B cell (primary cell): Measurements from ENCODE around the gene FAM227B. TPM values are rescaled to one million over a fixed set of nuclear protein-coding genes. Genes with fewer than 3 reads are reported as not detected.

Experiments
- ATAC-seq: fragments of 200-7000 bp; cut with Tn5 transposase; one replicate; pipeline ENCODE4 v1.10.0; 2021; ENCODE audit warnings: low read depth, mild to moderate bottlenecking, moderate number of reproducible peaks, moderate library complexity
- CTCF ChIA-PET: fragments of 350-600 bp; sonication (Branson Sonifier 250); formaldehyde crosslinking; loops from one replicate; lab custom pipeline; 2021; ENCODE audit warnings: antibody characterized with exemption, inconsistent platforms; lab: Charles Lee
- POLR2A ChIA-PET: fragments of 350-600 bp; sonication (Branson Sonifier 250); formaldehyde crosslinking; loops from one replicate; lab custom pipeline; 2021; ENCODE audit warnings: antibody characterized with exemption; lab: Charles Lee
- DNase-seq: peaks from one replicate; pipeline ENCODE4 v3.0.0; 2013
- H2AFZ ChIP-seq: 2 replicates; pipeline ENCODE4 v1.6.1; 2012; ENCODE audit warnings: mild to moderate bottlenecking, low read depth, low read length; ENCODE audit not compliant: insufficient read depth, poor library complexity, severe bottlenecking
- H3K27ac ChIP-seq, 2 donors: 1 replicate in 1 of 2; 2 replicates in 1 of 2; pipeline ENCODE4 v1.5.1; 2012 to 2013; ENCODE audit warnings: low read length in 2 of 2, mild to moderate bottlenecking in 2 of 2, moderate library complexity in 1 of 2
- H3K27me3 ChIP-seq, 4 experiments: fragments of 200-600 bp in 1 of 4; sonication (generic) in 1 of 4; replicated peaks in 1 of 4; 1 replicate in 2 of 4; 2 replicates in 2 of 4; pipeline versions ENCODE4 v1.6.1 to v1.7.0; 2013 to 2016; ENCODE audit warnings: low read length in 3 of 4, mild to moderate bottlenecking in 2 of 4, mixed read lengths in 1 of 4, moderate library complexity in 1 of 4; ENCODE audit not compliant: insufficient read depth in 4 of 4, control insufficient read depth in 3 of 4; ENCODE audit errors: control extremely low read depth in 1 of 4
- H3K36me3 ChIP-seq, 2 experiments: replicated peaks in 1 of 2; 1 replicate in 1 of 2; 2 replicates in 1 of 2; pipeline versions ENCODE4 v1.6.1 to v1.7.1; 2013; ENCODE audit warnings: low read length in 1 of 2; ENCODE audit not compliant: insufficient read depth in 2 of 2, control insufficient read depth in 1 of 2; ENCODE audit errors: control extremely low read depth in 1 of 2, extremely low read depth in 1 of 2
- H3K4me1 ChIP-seq, 2 donors: fragments of 200-600 bp in 1 of 2; sonication (generic) in 1 of 2; 1 replicate in 1 of 2; 2 replicates in 1 of 2; pipeline versions ENCODE4 v1.5.1 to v1.6.1; 2013 to 2017; ENCODE audit warnings: low read length in 2 of 2; ENCODE audit not compliant: control insufficient read depth in 2 of 2, insufficient read depth in 2 of 2
- H3K4me2 ChIP-seq: replicated peaks from 2 replicates; pipeline ENCODE3; 2012; ENCODE audit warnings: mild to moderate bottlenecking, low read depth, low read length; ENCODE audit not compliant: poor library complexity, severe bottlenecking
- H3K4me3 ChIP-seq, 5 experiments: fragments of 200-600 bp in 1 of 5; sonication (generic) in 1 of 5; 1 replicate in 3 of 5; 2 replicates in 2 of 5; pipeline versions ENCODE4 v1.5.1 to v1.7.0; 2011 to 2016; ENCODE audit warnings: low read length in 4 of 5, mild to moderate bottlenecking in 4 of 5, low read depth in 2 of 5, control low read depth in 1 of 5, moderate library complexity in 1 of 5; ENCODE audit not compliant: insufficient read depth in 1 of 5; ENCODE audit errors: control extremely low read depth in 1 of 5, extremely low read depth in 1 of 5
- H3K79me2 ChIP-seq: fragments of 200-600 bp; sonication (generic); one replicate; pipeline ENCODE4 v1.6.0; 2016; ENCODE audit warnings: low read length; ENCODE audit not compliant: control insufficient read depth, insufficient read depth
- H3K9ac ChIP-seq: fragments of 200-600 bp; sonication (generic); 2 replicates; pipeline ENCODE4 v1.6.1; 2017; ENCODE audit warnings: mild to moderate bottlenecking, low read length, moderate library complexity
- H3K9me3 ChIP-seq, 3 donors: one replicate each; pipeline versions ENCODE4 v1.6.1 to v1.7.1; 2013; ENCODE audit warnings: low read length in 2 of 3; ENCODE audit not compliant: control insufficient read depth in 2 of 3, insufficient read depth in 1 of 3; ENCODE audit errors: control extremely low read depth in 1 of 3
- H4K20me1 ChIP-seq: 2 replicates; pipeline ENCODE4 v1.6.0; 2012; ENCODE audit warnings: mild to moderate bottlenecking, low read length; ENCODE audit not compliant: insufficient read depth, control insufficient read depth, poor library complexity, severe bottlenecking
- H3K27ac Mint-ChIP-seq: one replicate; pipeline ENCODE4 v1.8.0; 2021; ENCODE audit warnings: mixed read lengths
- H3K27me3 Mint-ChIP-seq: one replicate; pipeline ENCODE4 v1.8.0; 2021; ENCODE audit warnings: mixed read lengths
- H3K4me1 Mint-ChIP-seq: one replicate; pipeline ENCODE4 v1.8.0; 2021; ENCODE audit warnings: mixed read lengths
- H3K4me3 Mint-ChIP-seq: one replicate; pipeline ENCODE4 v1.8.0; 2021; ENCODE audit warnings: mixed read lengths
- H3K9me3 Mint-ChIP-seq: one replicate; pipeline ENCODE4 v1.8.0; 2022; ENCODE audit warnings: mixed read lengths; ENCODE audit not compliant: insufficient read depth
- EZH2 ChIP-seq: IDR thresholded peaks from 2 replicates; pipeline ENCODE4 v1.6.1; 2012; ENCODE audit warnings: borderline replicate concordance, low read depth, mild to moderate bottlenecking, moderate library complexity, low read length; ENCODE audit not compliant: insufficient read depth, poor library complexity, severe bottlenecking
- WGBS: methylation state at CpG from one replicate; pipeline ENCODE4 v1.1.5; 2013; ENCODE audit warnings: missing lambda C conversion rate; ENCODE audit not compliant: insufficient coverage; 5-methylcytosine and 5-hydroxymethylcytosine counted together
- intact Hi-C: fragments of 100-400 bp; cut with micrococcal nuclease; formaldehyde crosslinking; loops from one replicate; pipeline ENCODE4 v1.10.0; 2022
- polyA plus RNA-seq: library from polyadenylated mRNA; depleted of rRNA; stranded (reverse); fragments of >200 nt; gene quantifications from 2 replicates; pipeline ENCODE4 v1.2.3, GENCODE V29; 2012
- total RNA-seq, 2 donors: library from RNA; stranded (reverse); fragments of 120-200 nt in 1 of 2; gene quantifications; 1 replicate in 1 of 2; 2 replicates in 1 of 2; pipeline versions ENCODE4 v1.2.3 to v1.2.4, GENCODE V29; 2013 to 2022
- TF ChIP-seq, protein P1 (sequence below): fragments of 200-600 bp; IDR thresholded peaks from one replicate; pipeline ENCODE4 v1.8.0; 2022; ENCODE audit warnings: antibody characterized with exemption, mild to moderate bottlenecking

Gene FAM227B
- total and polyA plus RNA-seq, 2 donors (not counting 1 experiment from before 2014, with no cell fraction given), result 5.6 to 8.9 TPM

DNA sequence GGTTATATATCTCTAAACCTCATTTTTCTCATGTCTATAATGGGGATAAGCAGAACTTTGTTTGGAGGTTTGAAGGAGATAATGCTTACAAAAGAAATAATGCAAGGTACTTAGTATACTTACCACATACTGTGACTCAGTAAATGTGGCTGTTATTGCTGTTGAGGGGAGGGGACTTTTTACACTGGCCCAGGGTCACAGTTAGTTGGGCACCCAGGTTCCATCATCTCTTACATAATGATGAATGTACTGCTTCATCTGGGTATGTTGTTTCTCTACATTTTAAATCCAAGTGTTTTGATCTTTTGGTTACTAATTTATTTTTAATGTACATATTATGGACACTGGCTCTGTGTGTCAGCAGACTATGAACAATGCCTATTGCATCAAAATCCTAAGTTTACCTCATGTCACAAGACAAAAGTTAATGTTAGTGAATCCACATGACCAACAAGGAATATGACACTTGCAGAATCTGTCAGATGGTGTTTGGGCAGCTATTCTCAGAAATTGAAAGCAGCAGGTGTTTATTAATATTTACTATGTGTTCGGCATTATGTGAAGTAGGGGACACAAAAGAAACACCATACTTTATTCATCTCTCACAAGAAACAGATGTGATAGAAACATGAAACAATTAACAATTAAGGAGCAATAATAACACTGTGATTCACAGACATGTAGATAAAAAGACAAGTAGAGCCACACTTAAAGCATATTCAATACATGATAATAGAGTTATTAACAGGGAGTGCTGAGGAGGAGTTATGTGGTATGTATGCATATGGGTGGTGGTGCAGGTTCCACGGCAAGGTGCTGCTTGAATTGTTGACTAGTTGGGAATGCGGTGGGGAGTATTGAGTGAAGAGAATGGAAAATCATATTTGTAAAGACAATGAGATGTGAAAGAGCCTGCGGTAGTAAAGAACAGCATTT is 340.8 kb downstream of the FAM227B start:
- TF ChIP-seq EZH2, result no peak
- TF ChIP-seq, protein P1, sequence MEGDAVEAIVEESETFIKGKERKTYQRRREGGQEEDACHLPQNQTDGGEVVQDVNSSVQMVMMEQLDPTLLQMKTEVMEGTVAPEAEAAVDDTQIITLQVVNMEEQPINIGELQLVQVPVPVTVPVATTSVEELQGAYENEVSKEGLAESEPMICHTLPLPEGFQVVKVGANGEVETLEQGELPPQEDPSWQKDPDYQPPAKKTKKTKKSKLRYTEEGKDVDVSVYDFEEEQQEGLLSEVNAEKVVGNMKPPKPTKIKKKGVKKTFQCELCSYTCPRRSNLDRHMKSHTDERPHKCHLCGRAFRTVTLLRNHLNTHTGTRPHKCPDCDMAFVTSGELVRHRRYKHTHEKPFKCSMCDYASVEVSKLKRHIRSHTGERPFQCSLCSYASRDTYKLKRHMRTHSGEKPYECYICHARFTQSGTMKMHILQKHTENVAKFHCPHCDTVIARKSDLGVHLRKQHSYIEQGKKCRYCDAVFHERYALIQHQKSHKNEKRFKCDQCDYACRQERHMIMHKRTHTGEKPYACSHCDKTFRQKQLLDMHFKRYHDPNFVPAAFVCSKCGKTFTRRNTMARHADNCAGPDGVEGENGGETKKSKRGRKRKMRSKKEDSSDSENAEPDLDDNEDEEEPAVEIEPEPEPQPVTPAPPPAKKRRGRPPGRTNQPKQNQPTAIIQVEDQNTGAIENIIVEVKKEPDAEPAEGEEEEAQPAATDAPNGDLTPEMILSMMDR, result no peak
- H3K4me2 ChIP-seq, result no peak overlapping the region
- no peak overlapping the region for H3K9ac ChIP-seq
- no peaks in the 10 kb centered on the region for H4K20me1 ChIP-seq
- H3K27ac ChIP-seq, result no peak overlapping the region
- POLR2A ChIA-PET, result no interaction called here
- ATAC-seq, result no peak
- no peak overlapping the region for H2AFZ ChIP-seq
- no peak for DNase-seq
- no peaks in the 10 kb centered on the region for H3K27me3 ChIP-seq
- no peaks in the 10 kb centered on the region for H3K4me1 ChIP-seq
- H3K4me3 Mint-ChIP-seq, result no peak overlapping the region
- H3K4me1 Mint-ChIP-seq, result no peaks in the 10 kb centered on the region
- H3K4me3 ChIP-seq, result no peak overlapping the region
- H3K9me3 Mint-ChIP-seq, result no peaks in the 10 kb centered on the region
- H3K9me3 ChIP-seq, result no peaks in the 10 kb centered on the region
- WGBS, result 98% methylated on average over 3 of the region's 4 CpGs
- H3K27ac Mint-ChIP-seq, result no peak overlapping the region
- CTCF ChIA-PET, result no interaction called here
- H3K36me3 ChIP-seq, result peaks cover 8 to 17% of the 10 kb centered on the region in 2 experiments
- H3K27me3 Mint-ChIP-seq, result no peaks in the 10 kb centered on the region
- no peaks in the 10 kb centered on the region for H3K79me2 ChIP-seq
- intact Hi-C loops, result no loop called here

DNA sequence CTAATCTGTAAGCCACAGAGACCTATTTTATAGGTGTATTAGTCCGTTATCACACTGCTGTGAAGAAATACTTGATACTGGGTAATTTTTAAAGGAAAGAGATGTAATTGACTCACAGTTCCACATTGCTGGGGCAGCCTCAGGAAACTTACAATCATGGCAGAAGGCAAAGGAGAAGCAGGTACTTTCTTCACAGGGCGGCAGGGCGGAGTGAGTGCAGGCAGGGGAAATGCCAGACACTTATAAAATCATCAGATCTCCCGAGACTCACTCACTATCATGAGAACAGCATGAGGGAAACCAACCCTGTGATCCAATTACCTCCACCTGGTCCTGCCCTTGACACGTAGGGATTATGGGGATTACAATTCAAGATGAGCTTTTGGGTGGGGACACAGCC is 341.9 kb downstream of the FAM227B start:
- TF ChIP-seq, protein P1, result no peak
- no peak for TF ChIP-seq EZH2
- ChIA-PET POLR2A (no interaction called here), CTCF (no interaction called here)
- H3K27me3 ChIP-seq, result no peaks in the 10 kb centered on the region
- H3K27ac ChIP-seq, result no peak overlapping the region
- no peaks in the 10 kb centered on the region for H3K9me3 ChIP-seq
- no peaks in the 10 kb centered on the region for H3K79me2 ChIP-seq
- no peak overlapping the region for H3K4me2 ChIP-seq
- no peak overlapping the region for H3K9ac ChIP-seq
- intact Hi-C loops, result no loop called here
- H3K4me3 ChIP-seq, result no peak overlapping the region
- no peak for ATAC-seq
- Mint-ChIP-seq H3K4me1 (no peaks in the 10 kb centered on the region), H3K27ac (no peak overlapping the region), H3K27me3 (no peaks in the 10 kb centered on the region), H3K9me3 (no peaks in the 10 kb centered on the region), H3K4me3 (no peak overlapping the region)
- no peaks in the 10 kb centered on the region for H3K4me1 ChIP-seq
- H4K20me1 ChIP-seq, result no peaks in the 10 kb centered on the region
- WGBS, result 100% methylated on average over 1 of the region's 5 CpGs
- peaks cover 2 to 8% of the 10 kb centered on the region in 2 experiments for H3K36me3 ChIP-seq
- no peak overlapping the region for H2AFZ ChIP-seq
- DNase-seq, result no peak
